ENCODE data around the gene KCTD16.

The KCTD16 gene

GRCh38 chr5:144416196-144416595 is 245.5 kb downstream of the KCTD16 start:
- DNase-seq = no peak

GRCh38 chr5:144418719-144419118 is 248.0 kb downstream of the KCTD16 start:
- DNase-seq = no peak

GRCh38 chr5:144421411-144421810 is 250.7 kb downstream of the KCTD16 start:
- DNase-seq = no peak

GRCh38 chr5:144422018-144422727 is 251.5 kb downstream of the KCTD16 start:
- no peak for DNase-seq

DNA sequence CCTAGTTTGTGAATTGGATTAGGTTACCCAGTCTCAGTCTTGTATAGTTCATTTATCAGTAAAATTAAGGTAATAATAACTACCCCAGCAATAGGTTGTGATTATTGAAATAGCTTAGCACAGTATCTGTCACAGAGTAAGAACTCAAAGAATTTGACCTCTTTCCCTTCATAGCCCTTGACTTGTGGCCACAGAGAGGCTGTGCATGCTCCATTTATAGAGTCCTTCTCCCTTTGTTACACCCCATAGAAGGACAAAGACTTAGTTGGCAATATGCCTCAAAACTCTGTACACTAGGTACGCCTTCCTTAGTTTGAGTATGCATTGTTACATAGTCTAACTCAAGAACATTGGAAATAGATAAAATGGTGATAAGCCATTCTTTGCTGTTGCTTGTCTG is 257.2 kb downstream of the KCTD16 start:
- no peak for DNase-seq

- no peak for DNase-seq
Measured at GRCh38 chr5:144428326-144428725, 257.7 kb downstream of the KCTD16 start.

DNA sequence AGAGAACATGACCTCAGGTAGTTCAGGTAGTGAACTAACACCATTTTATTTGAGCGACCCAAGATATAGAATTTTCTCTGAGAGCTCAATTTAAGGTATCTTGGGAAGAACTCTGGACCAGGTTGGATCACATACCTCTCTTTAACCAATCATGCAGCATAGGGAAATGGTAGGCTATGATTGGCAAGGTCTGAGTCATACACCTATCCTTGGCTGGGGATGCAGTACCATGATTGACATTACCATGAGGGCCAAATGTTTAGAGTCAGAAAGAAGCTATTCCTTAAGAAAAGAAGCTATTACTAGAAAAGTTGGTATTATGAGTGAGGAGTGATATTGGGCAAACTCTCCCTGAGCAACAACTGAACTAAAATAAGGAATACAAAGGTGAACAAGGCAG is 258.7 kb downstream of the KCTD16 start:
- no peak for DNase-seq

DNA sequence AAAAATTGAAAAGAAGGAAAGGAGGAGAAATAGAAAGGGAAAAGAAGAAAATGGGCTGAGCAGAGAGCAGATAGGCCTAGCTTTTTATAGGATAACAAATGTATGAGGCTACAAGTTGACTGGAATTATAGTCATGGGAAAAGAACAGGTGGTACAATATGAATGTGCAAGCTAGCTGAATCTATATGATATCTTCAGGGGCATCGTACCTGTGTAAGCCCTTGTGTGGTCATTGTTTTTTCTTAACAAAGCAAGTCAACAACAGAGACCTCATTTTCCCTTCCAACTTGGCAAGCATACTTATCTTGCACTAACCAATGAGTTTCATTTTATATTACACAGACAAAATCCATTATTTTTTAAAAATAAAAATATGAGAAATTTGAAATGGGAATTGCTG is 259.2 kb downstream of the KCTD16 start:
- no peak for DNase-seq

DNA sequence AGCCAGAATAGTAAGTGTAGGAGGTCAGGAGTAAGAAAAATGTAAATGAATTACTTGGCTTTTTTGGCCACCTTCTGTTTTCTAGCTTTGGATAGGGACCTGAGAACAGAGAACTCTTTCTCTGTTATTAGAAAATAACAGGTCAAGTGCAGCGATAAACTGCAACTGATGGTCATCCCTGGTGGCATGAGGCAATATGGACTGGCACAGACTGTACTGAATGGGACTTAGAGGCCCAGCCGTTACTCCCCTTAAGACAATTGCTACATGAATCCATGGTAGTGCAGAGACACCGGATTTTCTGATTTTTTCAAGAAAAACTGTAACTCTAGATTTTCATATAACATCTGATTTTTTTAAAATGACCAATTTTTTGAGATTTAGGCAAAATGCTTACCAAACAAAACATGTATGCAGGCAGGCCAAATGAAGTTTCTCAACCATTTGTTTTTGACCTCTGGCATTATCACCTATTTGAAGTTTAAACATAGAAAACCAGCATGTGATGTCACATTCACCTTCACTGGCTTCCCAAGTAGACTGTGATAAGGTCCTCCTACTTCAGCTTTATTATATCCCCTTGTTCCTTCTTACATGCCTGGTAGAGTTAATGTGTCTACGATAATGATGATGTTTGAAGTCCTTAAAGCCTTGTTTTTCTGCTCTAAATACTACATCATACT is 262.6 kb downstream of the KCTD16 start:
- no peak for DNase-seq

DNA sequence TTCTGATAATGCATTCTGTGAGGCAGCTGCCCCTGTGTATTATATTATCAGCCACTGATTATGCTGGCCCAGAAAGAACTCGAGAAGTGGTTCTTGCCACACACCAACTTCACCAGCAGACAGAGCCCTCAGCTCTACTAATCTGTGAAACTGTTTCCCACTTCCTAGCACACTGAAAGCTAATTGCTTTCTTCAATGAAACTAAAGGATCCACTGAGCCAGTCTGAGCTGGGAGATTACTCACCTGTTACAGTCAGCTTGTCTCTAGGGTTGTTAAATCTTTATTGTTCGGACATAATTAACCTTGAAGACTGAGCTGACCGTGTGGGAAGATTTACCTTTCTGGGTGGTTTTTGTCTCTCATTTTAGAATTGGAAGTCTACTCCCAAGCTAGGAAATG is 263.2 kb downstream of the KCTD16 start:
- no peak for DNase-seq

- no peak for DNase-seq
Measured at GRCh38 chr5:144436007-144436406, 265.3 kb downstream of the KCTD16 start.

- DNase-seq = no peak
Measured at GRCh38 chr5:144438237-144438636, 267.6 kb downstream of the KCTD16 start.

GRCh38 chr5:144448457-144448856 is 277.8 kb downstream of the KCTD16 start:
- no peak for DNase-seq

GRCh38 chr5:144451187-144451973 is 280.7 kb downstream of the KCTD16 start:
- DNase-seq = no peak

DNA sequence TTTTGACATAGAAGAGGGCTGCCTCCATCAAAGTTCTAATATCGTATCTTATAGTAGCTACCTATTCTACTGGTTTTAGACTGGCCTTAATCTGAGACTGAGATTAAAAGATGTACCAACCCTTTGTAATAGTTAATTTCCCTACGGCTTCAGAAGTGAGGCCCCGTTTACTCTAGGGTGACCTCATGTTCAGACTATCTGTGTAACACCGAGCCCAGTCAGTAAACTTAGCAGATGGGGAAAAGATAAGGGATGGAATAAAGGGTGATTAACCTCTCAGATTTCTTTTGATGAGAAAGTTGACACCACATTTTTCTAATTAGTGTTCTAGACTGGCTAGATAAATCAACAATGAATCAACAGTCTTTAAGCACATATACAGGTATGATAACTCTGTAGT is 283.1 kb downstream of the KCTD16 start:
- no peak for DNase-seq

- DNase-seq = no peak
Measured at GRCh38 chr5:144457160-144457559, 286.5 kb downstream of the KCTD16 start.

DNA sequence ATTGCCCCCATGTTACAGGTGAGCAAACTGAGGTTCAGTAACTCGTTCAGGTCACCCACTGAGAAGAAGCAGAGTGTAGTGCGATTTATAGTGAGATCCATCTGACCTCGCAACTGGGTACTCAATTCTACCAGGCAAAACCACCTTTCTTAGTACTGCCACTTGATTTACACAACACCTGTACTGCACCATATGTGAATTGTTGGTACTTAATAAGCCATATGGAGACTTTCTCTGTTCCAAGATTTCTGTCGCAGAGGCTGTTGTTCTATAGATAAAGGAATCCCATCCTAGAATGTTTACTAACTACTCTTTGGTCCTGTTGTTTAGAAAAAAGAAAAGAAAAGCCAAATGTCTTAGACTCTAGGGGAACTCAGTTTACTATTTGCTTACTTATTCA is 287.5 kb downstream of the KCTD16 start:
- no peak for DNase-seq

DNA sequence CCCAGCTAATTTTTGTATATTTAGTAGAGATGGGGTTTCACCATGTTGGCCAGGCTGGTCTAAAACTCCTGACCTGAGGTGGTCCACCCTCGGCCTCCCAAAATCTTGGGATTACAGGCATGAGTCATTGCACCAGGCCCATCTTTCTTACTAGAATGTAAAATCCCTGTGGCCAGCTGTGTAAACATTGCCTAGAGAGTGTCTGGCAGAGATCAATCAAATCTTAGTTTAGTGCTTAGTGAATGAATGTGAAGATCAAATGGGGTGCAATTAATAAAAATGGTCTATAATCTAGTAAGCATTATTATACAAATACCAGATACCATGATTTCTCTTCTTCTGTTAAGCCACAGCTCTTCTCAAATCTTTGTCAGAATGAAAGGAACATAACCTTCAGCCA is 289.9 kb downstream of the KCTD16 start:
- DNase-seq = no peak

- no peak for DNase-seq
Measured at GRCh38 chr5:144462577-144462976, 291.9 kb downstream of the KCTD16 start.

- no peak for DNase-seq
Measured at GRCh38 chr5:144463481-144464223, 293.0 kb downstream of the KCTD16 start.

DNA sequence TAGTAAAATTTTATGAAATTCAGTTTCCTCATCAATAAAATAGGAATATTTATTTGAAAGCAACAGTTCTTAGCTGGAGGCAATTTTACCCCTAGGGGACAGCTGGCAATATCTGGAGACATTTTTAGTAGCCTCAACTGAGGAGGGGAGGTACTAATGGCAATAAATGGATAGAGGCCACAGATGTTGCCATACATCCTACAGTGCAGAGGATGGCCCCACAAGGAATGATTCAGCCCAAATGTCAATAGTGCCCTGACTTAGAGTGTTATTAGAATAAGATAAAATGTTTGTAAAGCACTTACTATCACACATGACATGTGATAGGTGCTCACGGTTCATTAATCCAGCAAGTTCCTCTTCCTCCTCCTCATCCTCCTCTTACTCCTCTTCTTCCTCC is 293.6 kb downstream of the KCTD16 start:
- DNase-seq = no peak

- no peak for DNase-seq
Measured at GRCh38 chr5:144465441-144465840, 294.8 kb downstream of the KCTD16 start.

GRCh38 chr5:144467792-144468191 is 297.1 kb downstream of the KCTD16 start:
- DNase-seq = no peak

Measured in stimulated activated CD8-positive, alpha-beta memory T cell treated with anti-CD3 and anti-CD28 coated beads, Interleukin-4, amount 100 ng/mL, for 48 hours (primary cell).